Mononuclear cell (primary cell): ENCODE measurements around the gene CASQ2. TPM values are rescaled to one million over a fixed set of nuclear protein-coding genes. Genes with fewer than 3 reads are reported as not detected.

Source experiments
- H3K27me3 ChIP-seq: 2 replicates; pipeline ENCODE4 v1.6.0; 2011; ENCODE audit warnings: low read length, control low read depth; ENCODE audit not compliant: insufficient read depth
- H3K4me1 ChIP-seq: 2 replicates; pipeline ENCODE4 v1.5.1; 2011; ENCODE audit warnings: mild to moderate bottlenecking, low read length, control low read depth; ENCODE audit not compliant: insufficient read depth
- H3K4me3 ChIP-seq: 2 replicates; pipeline ENCODE4 v1.5.1; 2011; ENCODE audit warnings: mild to moderate bottlenecking, low read length, moderate library complexity
- H3K9me3 ChIP-seq: 2 replicates; pipeline ENCODE4 v1.5.1; 2011; ENCODE audit warnings: low read depth, mild to moderate bottlenecking, control low read depth, low read length
- total RNA-seq: library from RNA; depleted of rRNA; stranded (reverse); fragments of >200 nt; gene quantifications from one replicate; pipeline ENCODE4 v1.2.3, GENCODE V29; 2012

CASQ2 gene
- total RNA-seq, 1 donor, result not detected

GRCh38 chr1:115676498-115677181, 91.9 kb downstream of the CASQ2 start:
- Histone ChIP-seq H3K9me3 (no peaks in the 10 kb centered on the region), H3K4me1 (no peaks in the 10 kb centered on the region), H3K4me3 (no peak overlapping the region), H3K27me3 (no peaks in the 10 kb centered on the region)

- no peaks in the 10 kb centered on the region for H3K4me1 ChIP-seq
- no peaks in the 10 kb centered on the region for H3K27me3 ChIP-seq
- no peak overlapping the region for H3K4me3 ChIP-seq
- H3K9me3 ChIP-seq, result no peaks in the 10 kb centered on the region
Measured at GRCh38 chr1:115672224-115673009, 96.1 kb downstream of the CASQ2 start.

GRCh38 chr1:115671176-115671934, 97.2 kb downstream of the CASQ2 start:
- Histone ChIP-seq H3K4me3 (no peak overlapping the region), H3K4me1 (no peaks in the 10 kb centered on the region), H3K27me3 (no peaks in the 10 kb centered on the region), H3K9me3 (no peaks in the 10 kb centered on the region)

GRCh38 chr1:115670476-115671175, 97.9 kb downstream of the CASQ2 start:
- H3K4me1 ChIP-seq, result no peaks in the 10 kb centered on the region
- H3K4me3 ChIP-seq, result no peak overlapping the region
- H3K9me3 ChIP-seq, result no peaks in the 10 kb centered on the region
- no peaks in the 10 kb centered on the region for H3K27me3 ChIP-seq

GRCh38 chr1:115669886-115670285, 98.6 kb downstream of the CASQ2 start:
- H3K4me1 ChIP-seq, result no peaks in the 10 kb centered on the region
- H3K27me3 ChIP-seq, result no peaks in the 10 kb centered on the region
- no peak overlapping the region for H3K4me3 ChIP-seq
- no peaks in the 10 kb centered on the region for H3K9me3 ChIP-seq

- no peaks in the 10 kb centered on the region for H3K27me3 ChIP-seq
- H3K4me3 ChIP-seq, result no peak overlapping the region
- H3K4me1 ChIP-seq, result no peaks in the 10 kb centered on the region
- no peaks in the 10 kb centered on the region for H3K9me3 ChIP-seq
Measured at GRCh38 chr1:115669002-115669673, 99.4 kb downstream of the CASQ2 start.

GRCh38 chr1:115668579-115668978, 99.9 kb downstream of the CASQ2 start:
- H3K4me3 ChIP-seq, result no peak overlapping the region
- no peaks in the 10 kb centered on the region for H3K27me3 ChIP-seq
- H3K9me3 ChIP-seq, result no peaks in the 10 kb centered on the region
- no peaks in the 10 kb centered on the region for H3K4me1 ChIP-seq

GRCh38 chr1:115666702-115667101, 101.8 kb downstream of the CASQ2 start:
- Histone ChIP-seq H3K4me3 (no peak overlapping the region), H3K4me1 (no peaks in the 10 kb centered on the region), H3K27me3 (no peaks in the 10 kb centered on the region), H3K9me3 (no peaks in the 10 kb centered on the region)

GRCh38 chr1:115666206-115666605, 102.3 kb downstream of the CASQ2 start:
- Histone ChIP-seq H3K27me3 (no peaks in the 10 kb centered on the region), H3K4me3 (no peak overlapping the region), H3K4me1 (no peaks in the 10 kb centered on the region), H3K9me3 (no peaks in the 10 kb centered on the region)

GRCh38 chr1:115665319-115666096, 103.0 kb downstream of the CASQ2 start:
- H3K4me1 ChIP-seq, result no peaks in the 10 kb centered on the region
- H3K27me3 ChIP-seq, result no peaks in the 10 kb centered on the region
- no peaks in the 10 kb centered on the region for H3K9me3 ChIP-seq
- no peak overlapping the region for H3K4me3 ChIP-seq

GRCh38 chr1:115661157-115661556, 107.4 kb downstream of the CASQ2 start:
- Histone ChIP-seq H3K27me3 (no peaks in the 10 kb centered on the region), H3K9me3 (no peaks in the 10 kb centered on the region), H3K4me3 (no peak overlapping the region), H3K4me1 (no peaks in the 10 kb centered on the region)

- no peaks in the 10 kb centered on the region for H3K4me1 ChIP-seq
- H3K27me3 ChIP-seq, result no peaks in the 10 kb centered on the region
- no peak overlapping the region for H3K4me3 ChIP-seq
- H3K9me3 ChIP-seq, result no peaks in the 10 kb centered on the region
Measured at GRCh38 chr1:115660151-115660550, 108.4 kb downstream of the CASQ2 start.

GRCh38 chr1:115658646-115659045, 109.9 kb downstream of the CASQ2 start:
- H3K27me3 ChIP-seq, result no peaks in the 10 kb centered on the region
- H3K9me3 ChIP-seq, result no peaks in the 10 kb centered on the region
- H3K4me3 ChIP-seq, result no peak overlapping the region
- no peaks in the 10 kb centered on the region for H3K4me1 ChIP-seq
